Activated naive CD4-positive, alpha-beta T cell treated with anti-CD3 and anti-CD28 coated beads for 36 hours (primary cell): ENCODE measurements around the gene CACNA1S. TPM values are rescaled to one million over a fixed set of nuclear protein-coding genes. Genes with fewer than 3 reads are reported as not detected.

Source experiments
- CTCF ChIA-PET: fragments of 350-600 bp; sonication (Branson Sonifier 250); formaldehyde crosslinking; loops from one replicate; lab custom pipeline; 2021; ENCODE audit warnings: antibody characterized with exemption; lab: Charles Lee
- DNase-seq: peaks from one replicate; pipeline ENCODE4 v3.0.0-alpha.2; 2020
- H3K27ac Mint-ChIP-seq: one replicate; pipeline ENCODE4 v1.8.0; 2021; ENCODE audit warnings: mild to moderate bottlenecking, mixed read lengths
- H3K27me3 Mint-ChIP-seq: one replicate; pipeline ENCODE4 v1.8.0; 2021; ENCODE audit warnings: low read depth, mixed read lengths
- H3K36me3 Mint-ChIP-seq: one replicate; pipeline ENCODE4 v1.8.0; 2021; ENCODE audit warnings: low read depth, mixed read lengths
- H3K4me1 Mint-ChIP-seq: one replicate; pipeline ENCODE4 v1.8.0; 2021; ENCODE audit warnings: low read depth, mixed read lengths
- H3K4me3 Mint-ChIP-seq: one replicate; pipeline ENCODE4 v1.8.0; 2021; ENCODE audit warnings: mild to moderate bottlenecking, moderate library complexity, mixed read lengths
- H3K9me3 Mint-ChIP-seq: one replicate; pipeline ENCODE4 v1.8.0; 2021; ENCODE audit warnings: mixed read lengths
- intact Hi-C: fragments of 100-400 bp; cut with micrococcal nuclease; formaldehyde crosslinking; loops from one replicate; pipeline ENCODE4 v1.15.1; 2023
- total RNA-seq, 2 experiments: library from RNA; stranded (reverse); gene quantifications; one replicate each; pipeline ENCODE4 v1.2.3, GENCODE V29; 2021

CACNA1S gene
- total RNA-seq, 2 experiments from 2014 or later = not detected

- Mint-ChIP-seq H3K27me3 (no peaks in the 10 kb centered on the region), H3K27ac (no peak overlapping the region), H3K4me1 (no peaks in the 10 kb centered on the region), H3K36me3 (no peaks in the 10 kb centered on the region), H3K9me3 (no peaks in the 10 kb centered on the region), H3K4me3 (no peak overlapping the region)
- no peak for DNase-seq
- CTCF ChIA-PET = interaction anchor here (0.6 to 2.6 kb wide), 2 partner anchors 8 to 125 kb away, joined by 3 to 8 read pairs; no protein-coding TSS in a partner anchor
- intact Hi-C loops = no loop called here
Observed at GRCh38 chr1:201096977-201097856, 15.0 kb downstream of the CACNA1S start.

GRCh38 chr1:201096041-201096461 is 16.2 kb downstream of the CACNA1S start:
- H3K36me3 Mint-ChIP-seq = no peaks in the 10 kb centered on the region
- DNase-seq = no peak
- H3K4me3 Mint-ChIP-seq = no peak overlapping the region
- H3K27ac Mint-ChIP-seq = no peak overlapping the region
- CTCF ChIA-PET = interaction anchor here (2.6 to 2.7 kb wide), 2 partner anchors 10 to 124 kb away, joined by 8 to 10 read pairs; no protein-coding TSS in a partner anchor
- intact Hi-C loops = no loop called here
- H3K9me3 Mint-ChIP-seq = no peaks in the 10 kb centered on the region
- H3K27me3 Mint-ChIP-seq = no peaks in the 10 kb centered on the region
- H3K4me1 Mint-ChIP-seq = no peaks in the 10 kb centered on the region

DNA sequence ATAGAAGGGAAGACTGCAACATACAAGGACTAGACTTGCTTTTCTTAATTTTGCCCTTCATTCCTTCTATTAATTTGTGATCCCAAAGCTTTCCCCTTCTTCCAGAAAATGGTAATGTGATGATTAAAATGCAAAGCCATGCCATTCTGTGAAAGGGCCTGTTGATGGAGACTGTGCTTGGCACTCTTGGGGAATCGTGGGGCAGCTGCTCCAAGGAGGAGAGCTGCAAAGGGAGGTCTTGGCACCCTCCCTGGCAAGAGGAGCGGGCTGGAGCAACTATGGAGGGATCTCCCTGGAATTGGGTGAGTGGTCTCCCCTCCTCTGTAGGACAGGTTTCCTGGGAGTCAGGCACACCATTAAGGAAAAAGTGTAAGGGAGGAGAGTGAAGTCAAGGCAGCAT is 16.6 kb downstream of the CACNA1S start:
- Mint-ChIP-seq H3K36me3 (no peaks in the 10 kb centered on the region), H3K27ac (no peak overlapping the region), H3K27me3 (no peaks in the 10 kb centered on the region), H3K4me1 (no peaks in the 10 kb centered on the region), H3K9me3 (no peaks in the 10 kb centered on the region), H3K4me3 (no peak overlapping the region)
- CTCF ChIA-PET = interaction anchor here (2.6 to 2.7 kb wide), 2 partner anchors 10 to 124 kb away, joined by 8 to 10 read pairs; no protein-coding TSS in a partner anchor
- no peak for DNase-seq
- intact Hi-C loops = no loop called here

- no peak for DNase-seq
- Mint-ChIP-seq H3K27ac (no peak overlapping the region), H3K36me3 (no peaks in the 10 kb centered on the region), H3K4me3 (no peak overlapping the region), H3K27me3 (no peaks in the 10 kb centered on the region), H3K4me1 (no peaks in the 10 kb centered on the region), H3K9me3 (no peaks in the 10 kb centered on the region)
- CTCF ChIA-PET = interaction anchor here (2.6 to 2.7 kb wide), 2 partner anchors 9 to 123 kb away, joined by 8 to 10 read pairs; no protein-coding TSS in a partner anchor
- intact Hi-C loops = no loop called here
Observed at GRCh38 chr1:201094832-201095231, 17.4 kb downstream of the CACNA1S start.

DNA sequence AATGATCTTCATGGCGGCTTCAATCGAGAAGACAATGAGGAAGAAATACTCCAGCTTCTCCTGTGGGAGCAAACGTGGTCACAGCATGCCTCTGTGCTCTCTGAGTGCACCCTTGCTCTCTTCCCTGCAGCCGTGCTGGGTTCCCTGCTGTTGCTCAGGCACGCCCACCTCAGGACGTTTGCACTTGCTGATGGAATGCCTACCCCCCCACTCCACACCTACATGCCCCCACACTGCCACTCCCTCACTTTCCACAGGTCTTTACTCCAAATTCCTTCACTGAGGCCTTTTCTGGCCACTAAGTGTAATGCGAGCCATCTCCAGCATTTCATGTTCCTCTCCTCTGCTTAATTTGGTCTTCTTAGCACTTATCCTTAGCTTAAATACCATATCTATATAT is 18.3 kb downstream of the CACNA1S start:
- Mint-ChIP-seq H3K27me3 (no peaks in the 10 kb centered on the region), H3K9me3 (no peaks in the 10 kb centered on the region), H3K4me1 (no peaks in the 10 kb centered on the region), H3K4me3 (no peak overlapping the region), H3K36me3 (no peaks in the 10 kb centered on the region), H3K27ac (no peak overlapping the region)
- intact Hi-C loops = no loop called here
- CTCF ChIA-PET = interaction anchor here (2.7 kb wide), 1 partner anchor 8 kb away, joined by 10 read pairs; no protein-coding TSS in a partner anchor
- no peak for DNase-seq

DNA sequence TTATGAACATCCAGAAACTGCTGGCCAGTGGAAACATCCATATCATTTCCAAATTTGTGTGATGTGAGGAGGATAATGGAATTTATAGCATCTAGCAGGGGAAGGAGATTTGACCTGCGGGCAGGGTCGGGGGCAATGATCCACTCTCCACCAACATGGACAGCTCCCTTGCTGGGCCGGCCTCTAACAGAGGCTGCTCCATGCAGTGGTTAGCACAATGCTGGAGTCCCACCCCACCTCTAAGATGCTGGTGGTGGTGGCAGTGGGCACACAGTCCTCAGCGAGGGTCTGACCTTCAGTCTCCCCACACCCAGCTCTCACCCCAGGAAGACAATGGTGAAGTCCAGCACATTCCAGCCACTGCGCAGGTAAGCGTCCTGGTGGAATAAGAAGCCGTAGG is 18.7 kb downstream of the CACNA1S start:
- CTCF ChIA-PET = interaction anchor here (2.7 kb wide), 1 partner anchor 8 kb away, joined by 10 read pairs; no protein-coding TSS in a partner anchor
- no peak overlapping the region for H3K27ac Mint-ChIP-seq
- no peak for DNase-seq
- intact Hi-C loops = no loop called here
- no peaks in the 10 kb centered on the region for H3K4me1 Mint-ChIP-seq
- no peak overlapping the region for H3K4me3 Mint-ChIP-seq
- no peaks in the 10 kb centered on the region for H3K9me3 Mint-ChIP-seq
- H3K27me3 Mint-ChIP-seq = no peaks in the 10 kb centered on the region
- H3K36me3 Mint-ChIP-seq = no peaks in the 10 kb centered on the region

DNA sequence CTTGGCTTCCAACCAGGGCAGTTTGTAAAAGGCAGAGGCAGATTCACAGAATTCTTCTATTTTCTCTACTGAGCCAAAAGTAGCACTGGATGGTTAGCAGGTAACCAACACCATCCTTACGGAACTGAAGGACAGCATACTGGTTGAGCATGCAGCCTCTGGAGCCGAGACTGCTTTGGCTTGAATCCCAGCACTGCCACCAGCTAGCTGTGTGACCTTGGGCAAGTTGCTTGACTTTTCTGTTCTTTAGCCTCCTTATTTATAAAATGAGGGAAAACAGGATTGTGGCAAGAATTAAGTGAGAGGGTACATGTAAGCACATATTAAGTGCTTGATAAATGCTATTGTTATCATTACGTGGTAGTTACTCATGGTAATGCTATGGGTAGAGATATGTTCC is 19.5 kb downstream of the CACNA1S start:
- H3K9me3 Mint-ChIP-seq = no peaks in the 10 kb centered on the region
- H3K27ac Mint-ChIP-seq = no peak overlapping the region
- H3K36me3 Mint-ChIP-seq = no peaks in the 10 kb centered on the region
- CTCF ChIA-PET = no interaction called here
- DNase-seq = no peak
- intact Hi-C loops = no loop called here
- no peaks in the 10 kb centered on the region for H3K4me1 Mint-ChIP-seq
- H3K27me3 Mint-ChIP-seq = peaks cover 1% of the 10 kb centered on the region
- H3K4me3 Mint-ChIP-seq = no peak overlapping the region

DNA sequence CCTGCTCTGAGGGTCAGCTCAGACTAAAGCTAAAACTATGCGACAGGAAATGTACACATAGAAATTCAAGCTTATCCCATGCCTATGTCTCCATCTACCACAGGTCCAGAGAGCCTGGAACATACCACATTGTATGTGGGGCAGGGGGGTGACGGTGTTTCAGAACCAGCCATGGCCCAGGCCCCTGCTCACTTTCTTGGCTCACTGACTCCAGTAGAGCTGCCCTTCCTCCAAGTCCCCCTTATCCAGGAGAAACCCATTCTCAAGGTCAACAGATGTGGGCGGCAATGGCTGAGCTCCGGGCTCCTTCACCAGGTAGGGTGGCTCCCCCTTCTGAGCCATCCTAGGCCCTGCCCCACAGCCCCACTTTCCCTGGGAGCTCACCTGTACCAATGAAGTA is 21.0 kb downstream of the CACNA1S start:
- no peaks in the 10 kb centered on the region for H3K4me1 Mint-ChIP-seq
- peaks cover 2% of the 10 kb centered on the region for H3K27me3 Mint-ChIP-seq
- H3K36me3 Mint-ChIP-seq = no peaks in the 10 kb centered on the region
- no peak overlapping the region for H3K4me3 Mint-ChIP-seq
- no peak overlapping the region for H3K27ac Mint-ChIP-seq
- no peaks in the 10 kb centered on the region for H3K9me3 Mint-ChIP-seq
- no peak for DNase-seq
- intact Hi-C loops = no loop called here
- CTCF ChIA-PET = interaction anchor here (0.9 to 1.3 kb wide), 4 partner anchors 23 to 148 kb away, joined by 3 to 5 read pairs (median 4); no protein-coding TSS in a partner anchor

GRCh38 chr1:201090541-201090940 is 21.7 kb downstream of the CACNA1S start:
- CTCF ChIA-PET = interaction anchor here (1.1 to 1.3 kb wide), 3 partner anchors 111 to 147 kb away, joined by 3 to 5 read pairs (median 4); no protein-coding TSS in a partner anchor
- intact Hi-C loops = no loop called here
- DNase-seq = no peak
- Mint-ChIP-seq H3K4me1 (no peaks in the 10 kb centered on the region), H3K36me3 (no peaks in the 10 kb centered on the region), H3K9me3 (no peaks in the 10 kb centered on the region), H3K4me3 (no peak overlapping the region), H3K27ac (no peak overlapping the region), H3K27me3 (peaks cover 2% of the 10 kb centered on the region)

- intact Hi-C loops = no loop called here
- no peak overlapping the region for H3K27ac Mint-ChIP-seq
- H3K4me3 Mint-ChIP-seq = no peak overlapping the region
- H3K4me1 Mint-ChIP-seq = no peaks in the 10 kb centered on the region
- CTCF ChIA-PET = no interaction called here
- peaks cover 2% of the 10 kb centered on the region for H3K27me3 Mint-ChIP-seq
- no peaks in the 10 kb centered on the region for H3K36me3 Mint-ChIP-seq
- no peaks in the 10 kb centered on the region for H3K9me3 Mint-ChIP-seq
- DNase-seq = no peak
Observed at GRCh38 chr1:201089596-201089995, 22.6 kb downstream of the CACNA1S start.

DNA sequence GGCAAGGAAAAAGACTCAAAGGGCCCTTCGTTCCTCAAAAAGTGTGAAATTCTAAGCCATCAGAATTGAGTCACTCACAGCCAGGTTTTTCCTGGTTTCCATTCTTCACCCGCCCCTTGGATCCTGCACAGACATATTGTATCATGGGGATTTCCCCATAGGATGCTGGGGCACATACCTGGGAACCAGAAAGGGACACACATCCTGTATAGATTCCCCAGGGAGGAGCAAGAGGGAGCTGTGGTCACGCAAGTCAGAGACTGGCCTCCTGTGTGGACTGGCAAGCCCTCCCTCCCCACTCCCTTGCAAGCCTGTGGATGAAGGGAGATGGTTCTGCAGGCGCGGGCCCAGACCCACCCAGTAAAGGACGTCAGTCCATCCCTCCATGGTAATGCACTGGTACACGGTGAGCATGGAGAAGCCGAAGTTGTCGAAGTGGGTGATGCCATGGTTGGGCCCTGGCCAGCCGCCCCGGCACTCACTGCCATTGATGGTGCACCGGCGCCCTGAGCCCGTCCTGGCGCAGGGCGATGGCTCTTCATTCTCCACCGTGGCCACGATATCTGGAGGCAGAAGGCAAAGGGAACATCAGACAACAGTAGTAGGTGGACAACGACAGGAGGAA is 23.2 kb downstream of the CACNA1S start:
- H3K9me3 Mint-ChIP-seq = no peaks in the 10 kb centered on the region
- CTCF ChIA-PET = no interaction called here
- peaks cover 2% of the 10 kb centered on the region for H3K27me3 Mint-ChIP-seq
- no peak overlapping the region for H3K4me3 Mint-ChIP-seq
- intact Hi-C loops = no loop called here
- no peaks in the 10 kb centered on the region for H3K36me3 Mint-ChIP-seq
- H3K27ac Mint-ChIP-seq = no peak overlapping the region
- no peaks in the 10 kb centered on the region for H3K4me1 Mint-ChIP-seq
- no peak for DNase-seq

GRCh38 chr1:201088395-201088794 is 23.8 kb downstream of the CACNA1S start:
- Mint-ChIP-seq H3K4me3 (no peak overlapping the region), H3K27ac (no peak overlapping the region), H3K4me1 (no peaks in the 10 kb centered on the region), H3K9me3 (no peaks in the 10 kb centered on the region), H3K27me3 (peaks cover 2% of the 10 kb centered on the region), H3K36me3 (no peaks in the 10 kb centered on the region)
- DNase-seq = no peak
- intact Hi-C loops = no loop called here
- CTCF ChIA-PET = no interaction called here
